CD4-positive, alpha-beta T cell (primary cell): ENCODE measurements around the gene ADAM8. TPM values are rescaled to one million over a fixed set of nuclear protein-coding genes. Genes with fewer than 3 reads are reported as not detected.

Experiments
- ATAC-seq: fragments of 200-7000 bp; cut with Tn5 transposase; one replicate; pipeline ENCODE4 v1.10.0; 2022; ENCODE audit warnings: mild to moderate bottlenecking; ENCODE audit not compliant: poor library complexity
- CTCF ChIA-PET: fragments of 350-600 bp; sonication (Branson Sonifier 250); formaldehyde crosslinking; loops from one replicate; lab custom pipeline; 2021; ENCODE audit warnings: antibody characterized with exemption, inconsistent platforms; lab: Charles Lee
- POLR2A ChIA-PET: fragments of 350-600 bp; sonication (Branson Sonifier 250); formaldehyde crosslinking; loops from one replicate; lab custom pipeline; 2021; ENCODE audit warnings: antibody characterized with exemption, inconsistent platforms; lab: Charles Lee
- DNase-seq, 14 experiments: peaks; one replicate each; pipeline ENCODE4 v3.0.0-alpha.2; 2013 to 2020; ENCODE audit warnings: mixed read lengths in 2 of 14
- H3K27ac ChIP-seq, 2 donors: one replicate each; pipeline versions ENCODE4 v1.5.1 to v1.7.0; 2013; ENCODE audit warnings: low read length in 2 of 2, low read depth in 1 of 2, mild to moderate bottlenecking in 1 of 2
- H3K27me3 ChIP-seq, 2 experiments: 1 replicate in 1 of 2; 2 replicates in 1 of 2; pipeline versions ENCODE4 v1.6.1 to v1.7.0; 2013; ENCODE audit warnings: low read length in 2 of 2, control low read depth in 1 of 2, mild to moderate bottlenecking in 1 of 2, moderate library complexity in 1 of 2; ENCODE audit not compliant: insufficient read depth in 2 of 2, control insufficient read depth in 1 of 2
- H3K36me3 ChIP-seq: one replicate; pipeline ENCODE4 v1.6.1; 2013; ENCODE audit warnings: low read length, control low read depth; ENCODE audit not compliant: insufficient read depth
- H3K4me1 ChIP-seq: one replicate; pipeline ENCODE4 v1.6.1; 2013; ENCODE audit warnings: low read length, control low read depth; ENCODE audit not compliant: insufficient read depth
- H3K4me3 ChIP-seq: one replicate; pipeline ENCODE4 v1.5.1; 2013; ENCODE audit warnings: mild to moderate bottlenecking, low read length, moderate library complexity
- H3K9me3 ChIP-seq, 2 experiments: 1 replicate in 1 of 2; 2 replicates in 1 of 2; pipeline versions ENCODE4 v1.6.1 to v1.7.0; 2013; ENCODE audit warnings: low read length in 2 of 2, mild to moderate bottlenecking in 2 of 2, control low read depth in 1 of 2, moderate library complexity in 1 of 2; ENCODE audit not compliant: control insufficient read depth in 1 of 2, insufficient read depth in 1 of 2
- H3K27ac Mint-ChIP-seq: one replicate; pipeline ENCODE4 v1.8.0; 2020; ENCODE audit warnings: mixed read lengths
- H3K27me3 Mint-ChIP-seq: one replicate; pipeline ENCODE4 v1.8.0; 2021; ENCODE audit warnings: mixed read lengths
- H3K36me3 Mint-ChIP-seq: one replicate; pipeline ENCODE4 v1.8.0; 2021; ENCODE audit warnings: low read depth, mixed read lengths
- H3K4me1 Mint-ChIP-seq: one replicate; pipeline ENCODE4 v1.8.0; 2021; ENCODE audit warnings: low read depth, mixed read lengths
- H3K4me3 Mint-ChIP-seq: one replicate; pipeline ENCODE4 v1.8.0; 2020; ENCODE audit warnings: mild to moderate bottlenecking, mixed read lengths
- H3K9me3 Mint-ChIP-seq: one replicate; pipeline ENCODE4 v1.8.0; 2020; ENCODE audit warnings: mixed read lengths
- CTCF ChIP-seq: fragments of 200-600 bp; IDR thresholded peaks from one replicate; pipeline ENCODE4 v1.8.0; 2022; ENCODE audit warnings: antibody characterized with exemption, mild to moderate bottlenecking
- intact Hi-C, 2 experiments: fragments of 100-400 bp; cut with DNase I in 1 of 2; cut with micrococcal nuclease in 1 of 2; formaldehyde crosslinking; loops; one replicate each; pipeline versions ENCODE4 v1.15.1 to v1.9.0; 2023 to 2025; cut with DNase I, micrococcal nuclease
- total RNA-seq, 174 experiments: library from RNA in 2 of 174; stranded (reverse) in 2 of 174; gene quantifications; one replicate each; pipeline ENCODE4 v1.2.3 and lab custom pipeline; 2021 to 2026

ADAM8 gene
- total RNA-seq, 2 experiments from 2014 or later: 95.6 to 95.9 TPM

GRCh38 chr10:133258818-133259601 lies 17.7 kb downstream of the ADAM8 start:
- peak overlapping the region; percentile 86 for H3K4me3 Mint-ChIP-seq
- CTCF ChIA-PET: interaction anchor here (1.4 to 2.8 kb wide), 4 partner anchors 16 to 71 kb away, joined by 4 to 20 read pairs (median 5); no protein-coding TSS in a partner anchor
- TF ChIP-seq CTCF: no peak
- peaks cover 5% of the 10 kb centered on the region for H3K27me3 Mint-ChIP-seq
- H3K36me3 ChIP-seq: peaks cover 7% of the 10 kb centered on the region
- H3K27ac ChIP-seq: peak overlapping the region; percentile 67 to 87
- no peaks in the 10 kb centered on the region for H3K27me3 ChIP-seq
- POLR2A ChIA-PET: interaction anchor here (0.8 to 2.7 kb wide), 5 partner anchors 10 to 49 kb away, joined by 3 to 20 read pairs (median 4); partner anchors contain the start of gene ADAM8
- ATAC-seq (peak; percentile 63), DNase-seq (peak; percentile 46 to 93 (median 76))
- peaks cover 62% of the 10 kb centered on the region for H3K4me1 Mint-ChIP-seq
- no peaks in the 10 kb centered on the region for H3K9me3 Mint-ChIP-seq
- peaks cover 69% of the 10 kb centered on the region for H3K4me1 ChIP-seq
- intact Hi-C loops: loop anchor here in 1 of 2 experiments (1.0 to 5.0 kb wide), 2 partner anchors 16 to 48 kb away; partner anchors contain the start of genes TUBGCP2 and ZNF511
- peaks cover 7% of the 10 kb centered on the region for H3K36me3 Mint-ChIP-seq
- H3K4me3 ChIP-seq: peak overlapping the region; percentile 34
- peak overlapping the region; percentile 99 for H3K27ac Mint-ChIP-seq
- H3K9me3 ChIP-seq: no peaks in the 10 kb centered on the region

- POLR2A ChIA-PET: interaction anchor here (1.0 to 2.7 kb wide), 5 partner anchors 17 to 50 kb away, joined by 3 to 20 read pairs (median 4); partner anchors contain the start of gene ADAM8
- H3K9me3 Mint-ChIP-seq: no peaks in the 10 kb centered on the region
- H3K27ac ChIP-seq: peak overlapping the region; percentile 67 to 87
- peak overlapping the region; percentile 15 for H3K4me3 Mint-ChIP-seq
- peaks cover 7% of the 10 kb centered on the region for H3K36me3 ChIP-seq
- H3K4me1 Mint-ChIP-seq: peaks cover 54% of the 10 kb centered on the region
- H3K4me1 ChIP-seq: peaks cover 61% of the 10 kb centered on the region
- DNase-seq: peak in 10 of 14 experiments; percentile 19 to 65 (median 46)
- intact Hi-C loops: loop anchor here in 1 of 2 experiments (5.0 kb wide), 1 partner anchor 49 kb away; the partner anchor contains the start of genes TUBGCP2 and ZNF511
- no peak for TF ChIP-seq CTCF
- H3K4me3 ChIP-seq: peak overlapping the region; percentile 34
- H3K9me3 ChIP-seq: no peaks in the 10 kb centered on the region
- no peaks in the 10 kb centered on the region for H3K27me3 ChIP-seq
- H3K27ac Mint-ChIP-seq: peak overlapping the region; percentile 99
- peaks cover 7% of the 10 kb centered on the region for H3K36me3 Mint-ChIP-seq
- H3K27me3 Mint-ChIP-seq: peaks cover 5% of the 10 kb centered on the region
- CTCF ChIA-PET: interaction anchor here (1.4 to 2.8 kb wide), 6 partner anchors 17 to 71 kb away, joined by 4 to 20 read pairs (median 6); partner anchors contain the start of gene ADAM8
- peak; percentile 8 for ATAC-seq
Observed at GRCh38 chr10:133258066-133258817, 18.4 kb downstream of the ADAM8 start.
